Neural progenitor cell (in vitro differentiated cells): ENCODE results near the gene NFIL3. TPM values are rescaled to one million over a fixed set of nuclear protein-coding genes. Genes with fewer than 3 reads are reported as not detected.
"Not testable (repeated sequence)": the region's sequence is repeated elsewhere in the genome, so short reads cannot be mapped to it uniquely, and the experiment has no call there.

ENCODE experiments used
- DNase-seq: peaks from one replicate; pipeline ENCODE4 v3.0.0-alpha.2; 2016; ENCODE audit warnings: low spot score
- H2AFZ ChIP-seq: fragments of 200-600 bp; sonication (generic); replicated peaks from 2 replicates; pipeline ENCODE4 v1.6.1; 2016; ENCODE audit warnings: antibody characterized with exemption
- H3F3A ChIP-seq: fragments of 200-600 bp; sonication (generic); 2 replicates; pipeline ENCODE4 v1.6.1; 2016; ENCODE audit warnings: antibody characterized with exemption, low read depth
- H3K27ac ChIP-seq: fragments of 200-600 bp; sonication (generic); 2 replicates; pipeline ENCODE4 v1.5.1; 2016; ENCODE audit warnings: mild to moderate bottlenecking
- H3K27me3 ChIP-seq: fragments of 200-600 bp; sonication (generic); 2 replicates; pipeline ENCODE4 v1.6.1; 2016; ENCODE audit warnings: mild to moderate bottlenecking, moderate library complexity
- H3K36me3 ChIP-seq: fragments of 200-600 bp; sonication (generic); 2 replicates; pipeline ENCODE4 v1.5.1; 2016
- H3K4me1 ChIP-seq: fragments of 200-600 bp; sonication (generic); 2 replicates; pipeline ENCODE4 v1.6.1; 2016; ENCODE audit warnings: mixed run types
- H3K4me2 ChIP-seq: fragments of 200-600 bp; sonication (generic); 2 replicates; pipeline ENCODE4 v1.6.1; 2016
- H3K4me3 ChIP-seq: fragments of 200-600 bp; sonication (generic); 2 replicates; pipeline ENCODE4 v1.5.1; 2016
- H3K79me2 ChIP-seq: fragments of 200-600 bp; sonication (generic); 2 replicates; pipeline ENCODE4 v1.6.1; 2016; ENCODE audit warnings: low read depth
- H3K9ac ChIP-seq: fragments of 200-600 bp; sonication (generic); 2 replicates; pipeline ENCODE4 v1.6.1; 2016
- H3K9me3 ChIP-seq: fragments of 200-600 bp; sonication (generic); 2 replicates; pipeline ENCODE4 v1.5.1; 2016; ENCODE audit warnings: low read depth
- H4K20me1 ChIP-seq: fragments of 200-600 bp; sonication (generic); 2 replicates; pipeline ENCODE4 v1.6.1; 2016; ENCODE audit warnings: low read depth
- H3K27ac Mint-ChIP-seq: 3 replicates; pipeline ENCODE4 v1.8.0; 2021; ENCODE audit warnings: mixed read lengths
- H3K27me3 Mint-ChIP-seq: 2 replicates; pipeline ENCODE4 v1.8.0; 2022; ENCODE audit warnings: low read depth, mild to moderate bottlenecking, inconsistent platforms, moderate library complexity, mixed read lengths; ENCODE audit not compliant: insufficient read depth
- H3K36me3 Mint-ChIP-seq: 3 replicates; pipeline ENCODE4 v1.8.0; 2021; ENCODE audit warnings: mixed read lengths
- H3K4me1 Mint-ChIP-seq: 3 replicates; pipeline ENCODE4 v1.8.0; 2021; ENCODE audit warnings: mixed read lengths
- H3K4me3 Mint-ChIP-seq: 3 replicates; pipeline ENCODE4 v1.8.0; 2021; ENCODE audit warnings: mild to moderate bottlenecking, moderate library complexity, mixed read lengths
- H3K9me3 Mint-ChIP-seq: 3 replicates; pipeline ENCODE4 v1.8.0; 2020; ENCODE audit warnings: mixed read lengths
- CTCF ChIP-seq: fragments of 200-600 bp; sonication (generic); IDR thresholded peaks from 2 replicates; pipeline ENCODE4 v1.5.1; 2017; ENCODE audit warnings: antibody characterized with exemption, mild to moderate bottlenecking
- EZH2 ChIP-seq: fragments of 200-600 bp; sonication (generic); IDR thresholded peaks from 2 replicates; pipeline ENCODE4 v1.6.1; 2017; ENCODE audit warnings: antibody characterized with exemption, mild to moderate bottlenecking, moderate library complexity
- EZH2phosphoT487 ChIP-seq: fragments of 200-600 bp; sonication (generic); IDR thresholded peaks from 2 replicates; pipeline ENCODE4 v1.6.1; 2017; ENCODE audit warnings: antibody characterized with exemption
- total RNA-seq: library from RNA; depleted of rRNA; stranded (reverse); fragments of >200 nt; gene quantifications from 2 replicates; pipeline ENCODE4 v1.2.3, GENCODE V29; 2015; ENCODE audit warnings: low replicate concordance

The NFIL3 gene
- total RNA-seq, 1 donor from 2014 or later: 22.3 TPM

GRCh38 chr9:91378695-91379127 is 44.9 kb downstream of the NFIL3 start:
- no peaks in the 10 kb centered on the region for H3K4me1 Mint-ChIP-seq
- no peak overlapping the region for H2AFZ ChIP-seq
- DNase-seq: no peak
- H3K4me3 ChIP-seq: no peak overlapping the region
- H3K4me1 ChIP-seq: no peaks in the 10 kb centered on the region
- no peaks in the 10 kb centered on the region for H3K36me3 ChIP-seq
- H3K27ac ChIP-seq: no peak overlapping the region
- peaks cover 2% of the 10 kb centered on the region for H3K27me3 Mint-ChIP-seq
- no peak overlapping the region for H3K4me3 Mint-ChIP-seq
- H3K9ac ChIP-seq: no peak overlapping the region
- H3K27me3 ChIP-seq: no peaks in the 10 kb centered on the region
- H3K27ac Mint-ChIP-seq: no peak overlapping the region
- no peak overlapping the region for H3K4me2 ChIP-seq
- H3K9me3 Mint-ChIP-seq: peaks cover 6% of the 10 kb centered on the region
- H3K36me3 Mint-ChIP-seq: peaks cover 1% of the 10 kb centered on the region
- no peaks in the 10 kb centered on the region for H3K79me2 ChIP-seq
- H3K9me3 ChIP-seq: no peaks in the 10 kb centered on the region
- H3F3A ChIP-seq: no peaks in the 10 kb centered on the region
- no peaks in the 10 kb centered on the region for H4K20me1 ChIP-seq
- TF ChIP-seq EZH2: no peak
- no peak for TF ChIP-seq EZH2phosphoT487
- no peak for TF ChIP-seq CTCF

- not testable (repeated sequence) for H2AFZ ChIP-seq, H3K9ac ChIP-seq, H3K4me1 ChIP-seq, H3K36me3 ChIP-seq, H3K27me3 Mint-ChIP-seq, H3K27ac Mint-ChIP-seq, H3K27me3 ChIP-seq, H4K20me1 ChIP-seq, H3K36me3 Mint-ChIP-seq, DNase-seq, H3K27ac ChIP-seq, H3K9me3 Mint-ChIP-seq, H3K79me2 ChIP-seq, H3F3A ChIP-seq, H3K4me1 Mint-ChIP-seq, H3K4me2 ChIP-seq, H3K4me3 ChIP-seq, H3K9me3 ChIP-seq, H3K4me3 Mint-ChIP-seq
Observed at GRCh38 chr9:91378054-91378453, 45.6 kb downstream of the NFIL3 start.

- no peaks in the 10 kb centered on the region for H3F3A ChIP-seq
- Mint-ChIP-seq H3K4me1 (no peaks in the 10 kb centered on the region), H3K27ac (no peak overlapping the region), H3K4me3 (no peak overlapping the region), H3K27me3 (peaks cover 3% of the 10 kb centered on the region), H3K36me3 (peaks cover 1% of the 10 kb centered on the region), H3K9me3 (peaks cover 6% of the 10 kb centered on the region)
- no peak overlapping the region for H3K9ac ChIP-seq
- DNase-seq: no peak
- H3K9me3 ChIP-seq: no peaks in the 10 kb centered on the region
- H3K27me3 ChIP-seq: no peaks in the 10 kb centered on the region
- H4K20me1 ChIP-seq: no peaks in the 10 kb centered on the region
- peaks cover 6% of the 10 kb centered on the region for H3K4me1 ChIP-seq
- H3K4me3 ChIP-seq: no peak overlapping the region
- H3K79me2 ChIP-seq: no peaks in the 10 kb centered on the region
- TF ChIP-seq EZH2phosphoT487: no peak
- no peak for TF ChIP-seq EZH2
- TF ChIP-seq CTCF: no peak
- H2AFZ ChIP-seq: no peak overlapping the region
- H3K36me3 ChIP-seq: no peaks in the 10 kb centered on the region
- H3K27ac ChIP-seq: no peak overlapping the region
- H3K4me2 ChIP-seq: no peak overlapping the region
Observed at GRCh38 chr9:91376239-91376638, 47.4 kb downstream of the NFIL3 start.

GRCh38 chr9:91374939-91375338 is 48.7 kb downstream of the NFIL3 start:
- H3K36me3 Mint-ChIP-seq: peaks cover 1% of the 10 kb centered on the region
- Histone ChIP-seq H3K27ac (no peak overlapping the region), H3K9me3 (no peaks in the 10 kb centered on the region), H3K4me1 (peaks cover 6% of the 10 kb centered on the region), H3K9ac (no peak overlapping the region), H4K20me1 (no peaks in the 10 kb centered on the region), H3K4me2 (no peak overlapping the region), H3K79me2 (no peaks in the 10 kb centered on the region), H3K27me3 (no peaks in the 10 kb centered on the region), H3F3A (no peaks in the 10 kb centered on the region), H3K36me3 (no peaks in the 10 kb centered on the region), H3K4me3 (no peak overlapping the region), H2AFZ (no peak overlapping the region)
- no peak overlapping the region for H3K27ac Mint-ChIP-seq
- no peaks in the 10 kb centered on the region for H3K4me1 Mint-ChIP-seq
- peaks cover 6% of the 10 kb centered on the region for H3K9me3 Mint-ChIP-seq
- peaks cover 4% of the 10 kb centered on the region for H3K27me3 Mint-ChIP-seq
- H3K4me3 Mint-ChIP-seq: no peak overlapping the region
- no peak for TF ChIP-seq CTCF
- TF ChIP-seq EZH2: no peak
- TF ChIP-seq EZH2phosphoT487: no peak
- no peak for DNase-seq
